Spleen (tissue), 7 donors: ENCODE data around the gene RBMS3.

Source experiments
- CTCF ChIP-seq, 11 experiments: fragments of 200-600 bp in 7 of 11; fragments of 450-650 bp in 4 of 11; sonication (generic) in 4 of 11; IDR thresholded peaks in 8 of 11; conservative IDR thresholded peaks in 3 of 11; 1 replicate in 7 of 11; 2 replicates in 4 of 11; pipeline versions ENCODE4 v1.4.0 to v1.8.0; 2016 to 2021; ENCODE audit warnings: antibody characterized with exemption in 11 of 11, inconsistent platforms in 4 of 11, mild to moderate bottlenecking in 1 of 11
- POLR2A ChIP-seq, 3 donors: fragments of 450-650 bp; IDR thresholded peaks; one replicate each; pipeline ENCODE4 v1.5.1; 2017; ENCODE audit warnings: antibody characterized with exemption in 3 of 3, mild to moderate bottlenecking in 1 of 3
- POLR2AphosphoS5 ChIP-seq, 3 donors: sonication (generic); formaldehyde crosslinking; IDR thresholded peaks; one replicate each; pipeline ENCODE4 v1.5.1; 2017; ENCODE audit warnings: antibody characterized with exemption in 3 of 3
- donor health status: DM: no; HTN: no; CAD: no; lungs with moderate emphysema.
- donor health status: DM: no; HTN: no; CAD: no.
- donor health status: DM: no; HTN: no; CAD: no.

- no peak for TF ChIP-seq CTCF (IDR thresholded peaks at IDR 0.05 in 8 of 11, conservative IDR thresholded peaks at IDR 0.05 in 3 of 11)
- no peak for TF ChIP-seq POLR2AphosphoS5 (IDR thresholded peaks at IDR 0.05)
- TF ChIP-seq POLR2A (IDR thresholded peaks at IDR 0.05) = no peak
Measured at GRCh38 chr3:29245441-29245840, 35.4 kb upstream of the RBMS3 start.
